NCI-H1092 (cell line): ENCODE data around the gene JAKMIP1.

Experiments used
- DNase-seq: peaks from one replicate; lab custom pipeline; 2025; lab: John Stamatoyannopoulos, UW

JAKMIP1 gene

DNA sequence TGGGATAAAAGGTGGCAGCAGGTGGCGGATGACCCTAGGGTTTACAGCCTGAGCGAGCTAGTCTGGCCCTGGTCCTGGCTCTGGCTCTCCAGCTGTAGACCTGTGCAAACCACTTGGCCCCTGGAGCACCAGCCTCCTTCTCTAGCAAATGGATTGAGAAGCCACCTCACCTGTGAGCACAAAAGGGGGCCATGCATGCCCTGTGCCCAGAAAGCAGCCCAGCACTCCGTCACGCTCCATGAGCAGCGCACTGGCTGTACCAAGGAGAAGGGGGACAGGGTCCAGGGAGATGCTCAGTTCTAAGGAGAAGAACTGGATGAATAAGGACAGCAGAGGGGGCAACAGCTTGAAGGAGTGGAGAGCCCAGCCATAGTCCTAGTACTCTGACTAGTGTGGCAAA, 135.2 kb downstream of the JAKMIP1 start:
- DNase-seq: no peak

DNA sequence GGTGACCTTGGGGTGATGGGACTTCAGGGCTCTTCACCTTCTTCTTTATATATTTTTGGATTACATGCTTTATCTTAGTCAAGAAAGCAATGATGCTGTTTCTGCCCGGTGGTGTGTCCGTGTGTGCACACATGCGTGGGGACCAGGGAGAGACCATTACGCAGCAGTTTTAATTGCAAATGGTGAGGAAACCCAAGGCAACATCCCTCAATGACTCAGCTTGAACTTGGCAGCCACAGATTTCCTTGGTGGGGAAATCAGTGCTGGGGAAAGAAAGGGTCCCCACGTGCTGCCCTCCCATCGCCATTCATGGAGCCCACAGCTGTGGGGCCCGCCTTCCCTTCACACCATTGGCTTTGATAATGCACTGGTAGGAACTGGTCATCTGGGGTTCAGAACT, 136.0 kb downstream of the JAKMIP1 start:
- DNase-seq: no peak

DNA sequence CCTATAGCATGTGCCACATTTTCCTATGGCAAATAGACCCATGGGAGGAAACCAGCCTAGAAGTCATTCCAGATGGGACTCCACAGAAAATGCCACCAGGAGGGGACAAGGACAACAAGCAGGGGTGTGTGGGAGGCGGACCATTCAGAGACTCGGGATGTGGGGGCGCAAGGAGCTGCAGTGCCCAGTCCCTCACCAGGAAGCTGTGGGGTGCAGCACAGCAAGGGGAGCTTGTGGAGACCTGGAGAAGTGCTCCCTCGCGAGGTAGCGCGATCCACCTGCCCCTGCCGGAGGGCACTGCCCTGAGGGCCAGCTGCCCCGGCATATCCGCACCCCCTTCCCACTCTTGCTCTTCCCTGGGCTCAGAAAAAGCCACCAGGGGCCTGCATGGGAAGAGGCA, 136.7 kb downstream of the JAKMIP1 start:
- DNase-seq: no peak

DNA sequence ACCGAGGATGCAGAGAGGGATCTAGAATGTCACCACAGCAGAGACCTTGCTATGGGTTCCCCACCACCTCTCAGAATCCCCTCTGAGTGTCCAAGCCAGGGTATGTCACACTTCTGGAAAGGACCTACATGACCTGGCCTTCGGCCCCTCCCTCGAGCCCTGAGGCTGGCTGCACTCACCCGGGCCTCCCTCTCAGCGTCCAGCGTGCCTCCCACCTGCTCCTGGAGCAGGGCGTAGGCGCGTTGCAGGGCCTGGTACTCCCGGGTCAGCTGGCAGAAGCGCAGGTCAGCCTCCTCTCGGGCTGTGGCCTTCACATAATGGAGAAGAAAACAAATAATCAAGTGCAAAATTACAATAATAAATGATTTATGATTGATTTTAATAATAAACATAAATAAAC, 138.2 kb downstream of the JAKMIP1 start:
- DNase-seq: no peak

DNA sequence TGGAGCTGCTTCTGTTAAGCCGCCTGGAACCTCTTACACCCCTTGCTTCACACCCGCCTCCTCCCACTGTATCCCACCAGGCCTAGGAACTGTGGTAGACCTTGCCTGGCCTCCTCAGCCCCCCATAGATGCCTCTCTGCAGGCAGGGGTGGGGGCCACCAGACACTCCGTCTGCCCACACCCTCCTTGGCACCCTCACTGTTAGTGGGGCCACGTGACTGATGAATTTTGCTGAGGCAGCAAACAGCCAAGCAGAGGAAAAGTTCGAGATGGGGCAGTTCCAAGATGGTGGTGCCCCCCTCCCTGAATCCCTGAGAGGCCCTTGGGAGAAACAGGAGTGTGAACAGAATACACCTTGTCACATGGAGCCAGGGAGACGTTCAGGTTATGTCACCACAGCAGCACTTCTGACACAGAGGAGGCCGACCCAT, 141.0 kb downstream of the JAKMIP1 start:
- DNase-seq: no peak

DNA sequence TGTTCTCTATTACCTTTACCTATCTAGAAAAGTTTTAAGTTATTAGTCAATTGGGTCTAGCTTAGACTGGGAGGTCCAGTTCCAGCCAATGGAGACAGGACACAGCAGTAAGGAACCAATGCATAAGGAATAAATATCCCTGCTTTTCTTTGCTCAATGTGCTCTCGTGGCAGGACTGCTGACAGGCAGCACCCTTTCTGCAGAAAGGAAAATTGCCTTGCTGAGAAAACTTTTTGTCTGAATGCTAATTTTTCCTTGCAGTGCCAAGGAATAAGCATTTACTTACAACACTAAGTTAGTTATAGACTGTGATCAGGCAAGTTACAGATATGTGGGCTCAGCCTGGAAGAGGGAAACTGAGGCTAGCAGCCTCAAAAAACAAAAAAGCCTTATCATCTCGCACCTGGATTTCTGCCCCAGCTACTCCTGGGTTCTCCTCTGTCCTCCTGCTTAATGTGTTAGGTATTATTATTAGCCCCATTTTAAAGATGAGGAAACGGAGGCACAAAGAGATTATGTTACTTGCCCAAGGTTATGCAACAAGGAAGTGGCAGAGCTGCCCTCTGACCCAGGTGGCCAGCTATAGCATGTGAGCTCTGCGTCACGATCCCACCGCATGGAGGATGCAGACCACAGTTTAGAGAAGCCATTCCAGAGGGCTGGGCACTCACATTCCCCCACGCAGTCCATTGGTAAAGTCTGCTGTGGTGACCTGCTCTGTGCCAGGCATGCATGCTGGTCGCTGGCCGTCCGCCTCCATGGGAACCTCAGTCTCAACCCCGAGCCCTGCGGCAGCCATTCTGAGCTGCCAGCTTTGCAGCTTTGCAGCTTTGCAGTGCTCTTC, 141.6 kb downstream of the JAKMIP1 start:
- DNase-seq: no peak

DNA sequence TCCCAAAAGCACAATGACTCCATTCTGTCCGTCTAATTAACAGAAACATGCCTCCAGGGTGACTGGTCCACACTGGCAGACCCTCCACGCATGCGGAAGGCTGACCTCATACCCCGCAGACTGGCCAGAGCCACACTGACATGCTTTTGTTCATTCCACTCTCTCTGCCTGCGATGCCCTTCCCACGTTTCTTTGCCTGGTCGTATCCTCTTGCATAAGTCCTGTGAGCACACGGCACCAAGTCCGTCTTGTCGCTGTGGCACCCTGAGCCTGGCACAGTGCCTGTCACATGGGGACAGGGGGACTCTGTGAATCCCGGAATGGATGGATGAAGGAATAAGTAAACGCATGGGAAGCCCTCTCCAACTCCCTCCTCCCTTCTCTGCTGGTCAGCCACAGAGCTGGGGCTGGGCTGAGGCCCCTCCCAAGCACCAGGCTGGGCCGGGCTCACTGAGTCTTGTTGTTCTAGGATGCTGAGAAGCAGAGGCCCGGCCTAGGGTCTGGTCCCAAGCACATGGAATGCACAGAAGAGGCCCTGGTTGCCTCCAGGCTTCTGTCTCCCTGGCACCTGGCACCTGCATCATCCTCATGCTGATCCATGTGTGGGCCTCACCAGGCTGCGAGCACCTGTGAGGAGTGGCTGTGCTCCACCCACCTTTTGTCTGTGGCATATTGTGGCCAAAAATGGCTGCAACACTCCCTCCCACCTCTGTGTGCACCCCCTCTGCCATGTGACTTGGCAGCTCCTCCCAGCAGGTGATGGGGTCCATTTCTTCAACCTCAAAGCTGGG, 143.2 kb downstream of the JAKMIP1 start:
- DNase-seq: no peak

DNA sequence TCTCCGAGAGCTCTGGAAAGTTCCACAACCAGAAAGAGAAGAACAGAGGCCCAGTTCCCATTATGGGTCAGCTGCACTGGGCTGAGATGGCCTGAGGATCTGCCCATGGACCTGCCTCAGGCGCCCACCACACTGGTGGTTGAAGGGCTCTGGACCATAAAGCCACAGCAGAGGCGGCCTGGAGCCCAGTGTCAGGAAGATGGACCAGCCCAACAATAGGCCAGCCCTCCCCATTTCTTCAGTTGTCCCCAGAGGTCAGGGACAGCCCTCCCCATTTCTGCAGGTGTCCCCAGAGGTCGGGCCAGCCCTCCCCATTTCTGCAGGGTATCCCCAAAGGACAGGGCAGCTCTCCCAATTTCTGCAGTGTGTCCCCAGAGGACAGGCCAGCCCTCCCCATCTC, 144.9 kb downstream of the JAKMIP1 start:
- no peak for DNase-seq

DNA sequence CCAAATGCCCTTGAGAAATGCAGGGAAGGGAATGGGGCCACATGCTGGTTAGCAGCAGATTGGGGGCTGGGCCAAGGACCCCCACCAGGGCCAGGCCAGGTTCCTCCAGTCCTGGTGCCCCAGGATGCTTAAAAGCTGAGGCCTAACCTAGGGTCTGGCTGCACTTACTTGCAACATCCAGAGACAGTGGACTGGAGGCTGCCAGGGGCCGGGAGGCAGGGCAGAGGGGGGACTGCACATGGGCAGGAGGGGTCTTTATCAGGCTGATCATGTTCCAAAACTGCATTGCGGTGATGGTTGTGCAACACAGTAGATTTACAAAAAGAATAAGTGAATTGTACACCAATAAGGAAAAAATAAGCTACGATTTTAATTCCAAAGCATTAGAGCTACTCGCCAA, 145.3 kb downstream of the JAKMIP1 start:
- no peak for DNase-seq

DNA sequence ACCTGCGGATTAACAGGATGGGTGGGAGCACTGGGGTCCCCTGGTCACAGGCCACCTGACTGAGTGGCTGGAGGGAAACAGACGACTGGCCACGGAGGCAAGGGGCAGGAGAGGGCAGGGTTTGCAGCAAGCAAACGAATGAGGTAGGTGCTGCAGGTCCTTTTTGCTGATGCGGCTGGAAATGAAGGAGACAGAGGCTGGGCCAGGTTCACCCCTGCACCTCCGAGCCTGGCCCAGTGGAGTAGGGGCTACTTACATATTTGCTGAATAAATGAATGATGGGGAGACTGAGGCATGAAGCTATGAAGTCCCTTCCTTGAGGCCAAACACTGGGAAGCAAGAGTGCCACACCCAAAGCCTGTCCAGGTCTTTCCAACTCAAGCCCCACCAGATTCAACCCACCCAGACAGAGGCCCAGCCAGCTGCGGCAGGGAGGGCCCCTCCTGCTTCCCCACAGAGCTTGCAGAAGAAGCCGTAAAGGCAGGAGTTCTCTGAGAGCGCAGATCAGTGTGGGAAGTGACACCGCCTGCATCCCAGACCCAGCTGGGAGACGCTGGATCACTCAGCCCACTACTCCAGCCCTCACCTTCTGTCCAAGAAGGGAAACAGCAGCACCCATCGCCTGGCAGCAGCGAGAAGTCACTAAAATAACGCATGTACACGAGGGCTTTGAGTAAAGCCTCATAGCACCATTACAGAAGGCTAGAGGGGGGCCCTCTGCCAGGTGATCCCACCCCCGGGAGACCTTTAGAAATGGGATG, 146.0 kb downstream of the JAKMIP1 start:
- no peak for DNase-seq

DNA sequence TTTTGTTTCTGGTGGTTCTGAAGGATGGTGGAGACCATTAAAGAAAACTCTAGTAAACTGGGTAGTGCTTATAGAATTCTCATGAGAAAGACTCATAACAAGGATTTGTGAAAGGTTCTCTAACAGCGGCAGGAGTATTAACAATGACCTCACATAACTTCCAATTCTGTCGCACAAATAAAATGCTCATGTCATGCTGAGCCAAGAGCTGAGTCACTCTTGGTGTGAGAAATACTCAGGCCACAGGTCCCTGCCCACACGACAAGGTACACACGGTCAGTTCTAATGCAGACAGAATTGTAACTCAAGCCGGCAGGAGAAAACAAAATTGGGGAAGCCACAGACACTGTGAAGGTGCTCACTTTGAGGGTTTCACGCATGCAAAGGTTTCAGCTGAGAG, 147.7 kb downstream of the JAKMIP1 start:
- DNase-seq: no peak

DNA sequence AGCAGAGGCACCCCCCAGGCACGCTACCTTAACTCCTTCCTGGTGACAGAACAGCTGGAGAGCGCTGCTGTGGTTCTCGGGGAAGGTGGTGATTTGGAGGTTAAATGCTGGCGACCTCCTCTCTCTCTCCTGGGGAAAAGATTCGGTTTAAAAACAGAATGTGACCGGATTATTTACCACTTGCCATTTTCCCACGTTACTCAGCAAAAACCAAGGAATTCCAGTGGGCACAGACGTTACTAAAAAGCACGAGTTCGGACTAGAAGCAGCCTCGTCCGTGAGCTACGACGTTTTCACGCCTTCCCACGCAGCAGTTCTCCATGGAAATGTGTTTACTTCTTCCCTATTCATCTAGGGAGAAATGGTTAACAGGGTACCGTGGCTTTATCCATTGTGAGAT, 149.8 kb downstream of the JAKMIP1 start:
- DNase-seq: no peak

DNA sequence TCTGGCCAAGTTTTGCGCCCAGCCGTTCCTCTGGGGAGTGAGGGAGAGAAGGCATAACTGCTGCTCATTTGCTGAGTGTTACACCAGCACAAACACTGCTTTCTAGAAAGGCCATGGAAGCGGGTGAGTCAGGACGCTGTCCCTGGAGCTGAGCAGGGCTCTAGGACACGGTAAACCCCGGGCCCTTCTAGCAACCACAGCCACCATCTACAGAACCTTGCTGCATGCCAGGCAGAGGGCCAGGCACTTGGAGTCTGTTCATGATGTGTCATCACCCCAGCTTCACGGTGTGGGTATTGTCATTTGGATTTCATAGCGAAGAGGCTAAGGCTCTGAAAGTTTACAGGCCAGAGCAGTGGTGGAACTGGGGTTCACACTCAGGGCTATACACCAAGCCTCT, 150.4 kb downstream of the JAKMIP1 start:
- no peak for DNase-seq

DNA sequence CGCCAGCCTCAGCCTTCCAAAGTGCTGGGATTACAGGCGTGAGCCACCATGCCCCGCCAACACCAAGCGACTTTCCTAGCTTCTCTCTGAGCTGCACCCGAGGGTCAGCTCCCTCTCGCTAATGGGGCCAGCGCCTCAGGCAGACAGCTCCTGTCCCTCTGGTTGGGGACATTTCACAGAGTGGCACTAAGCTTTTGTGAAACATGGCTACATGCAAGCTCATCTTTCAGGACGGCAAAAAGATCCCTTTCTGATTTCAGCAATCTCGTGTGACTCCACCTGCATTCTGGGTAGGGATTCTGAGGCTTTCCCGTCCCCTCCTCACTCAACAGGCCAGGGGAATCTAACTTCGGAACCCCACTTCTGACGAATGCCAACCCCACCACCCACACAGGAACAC, 151.1 kb downstream of the JAKMIP1 start:
- DNase-seq: no peak

DNA sequence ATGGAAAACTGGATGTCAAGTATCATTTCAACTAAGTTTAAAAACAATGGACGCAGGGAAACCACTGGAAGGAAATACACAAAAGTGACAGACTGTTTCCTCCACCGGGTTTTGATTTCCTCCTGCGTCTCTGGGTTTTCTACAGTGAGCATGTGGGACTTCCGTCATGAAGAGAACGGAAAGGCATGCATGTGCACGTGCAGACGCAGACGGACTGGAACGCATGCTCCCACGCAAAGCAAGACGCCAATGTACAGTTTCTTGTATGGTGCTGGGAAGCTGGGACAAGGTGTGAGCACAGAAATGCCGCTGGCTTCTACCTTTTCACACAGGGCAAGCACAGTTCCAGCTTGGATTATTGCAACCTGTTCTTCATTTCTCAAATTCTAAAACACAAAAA, 151.8 kb downstream of the JAKMIP1 start:
- no peak for DNase-seq

DNA sequence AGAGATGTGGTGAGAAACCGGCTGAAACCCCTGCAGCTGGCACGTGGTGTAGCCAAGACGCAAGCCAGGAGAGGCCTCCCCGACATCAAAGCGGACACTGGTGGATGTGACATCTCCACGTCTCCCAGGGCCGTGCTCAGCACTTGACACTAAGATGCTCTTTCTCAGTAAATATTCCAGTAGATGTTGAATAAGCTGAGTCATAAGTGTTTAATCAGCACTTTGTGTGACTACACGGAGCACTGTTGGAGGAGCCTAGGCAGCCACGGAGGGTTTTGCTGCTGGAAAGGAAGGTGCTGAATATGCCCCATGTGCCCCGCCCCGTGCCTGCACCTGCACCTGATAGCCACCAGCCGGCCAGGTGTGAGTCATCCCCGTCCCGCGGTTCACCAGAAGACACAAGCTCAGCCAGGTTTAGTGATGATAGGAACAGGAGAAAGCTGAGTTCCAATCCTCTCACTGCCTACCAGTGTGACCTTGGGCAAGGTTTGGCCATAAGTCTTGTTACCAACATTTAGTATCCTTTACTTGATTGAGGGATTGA, 153.1 kb downstream of the JAKMIP1 start:
- DNase-seq: no peak

DNA sequence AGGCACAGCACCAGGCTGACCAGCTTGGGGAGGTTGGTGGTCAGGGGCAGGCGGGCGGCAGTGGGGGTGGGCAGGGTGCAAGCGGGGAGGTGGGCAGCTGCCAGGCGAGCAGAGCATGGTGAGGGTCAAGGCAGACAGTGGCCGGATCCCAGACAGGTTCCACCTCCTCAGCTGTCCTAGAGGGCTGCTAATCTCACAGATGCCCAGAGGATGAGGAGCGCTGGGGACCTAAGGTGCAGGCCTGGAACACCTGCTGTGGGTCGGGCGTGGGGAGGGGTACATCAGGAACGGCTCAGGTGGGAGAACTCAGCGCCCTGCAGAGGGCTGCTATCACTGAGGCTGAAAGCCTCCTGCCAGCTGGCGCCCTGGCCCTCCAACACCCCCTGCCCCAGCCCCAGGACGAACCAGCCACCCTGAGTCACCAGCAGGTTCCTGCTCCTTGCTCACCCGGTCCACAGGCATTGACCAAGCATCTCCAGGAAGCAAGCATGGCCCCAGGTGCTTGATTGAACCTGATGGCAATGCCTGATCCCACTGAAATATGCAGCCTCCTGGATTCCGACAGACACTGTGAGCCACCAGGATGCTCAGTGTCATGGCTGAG, 153.7 kb downstream of the JAKMIP1 start:
- DNase-seq: no peak

DNA sequence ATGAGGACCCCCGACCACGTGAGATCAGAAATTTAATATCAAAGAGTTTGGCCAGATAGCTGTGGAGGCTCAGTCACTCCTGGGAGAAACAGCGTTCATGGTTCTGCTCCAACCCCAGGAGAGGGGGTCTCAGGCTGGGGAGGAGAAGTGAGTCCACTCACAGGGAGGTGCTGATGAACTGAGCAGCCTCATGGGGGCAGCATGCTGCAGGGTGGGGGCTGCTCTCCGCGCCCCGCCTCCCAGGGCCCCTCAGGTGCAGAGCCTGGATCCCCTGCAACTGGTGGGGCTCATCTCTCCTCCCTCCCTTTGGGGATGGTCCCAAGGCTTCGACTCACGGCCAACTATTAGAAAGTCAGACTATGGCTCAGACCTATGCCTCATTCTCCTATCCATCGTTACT, 155.5 kb downstream of the JAKMIP1 start:
- DNase-seq: no peak

DNA sequence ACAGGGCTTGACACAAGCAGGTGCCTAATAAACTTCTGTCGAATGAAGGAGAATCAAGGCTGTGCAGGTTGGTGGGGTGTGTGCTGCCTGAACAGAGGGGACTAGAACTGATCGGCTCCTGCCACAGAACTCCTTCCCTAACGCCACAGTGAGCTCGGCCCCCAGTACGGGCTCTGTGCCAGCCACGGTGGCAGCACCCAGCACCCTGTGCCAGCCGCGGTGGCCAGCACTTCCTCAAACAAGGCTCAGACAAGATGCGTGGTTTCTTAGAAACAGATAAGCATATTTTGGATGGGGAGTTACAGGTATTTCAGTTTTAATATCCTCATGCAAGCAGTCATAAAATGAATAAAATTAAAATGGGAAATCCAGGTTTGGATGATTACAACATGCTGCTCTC, 156.1 kb downstream of the JAKMIP1 start:
- peak; percentile 21 for DNase-seq

DNA sequence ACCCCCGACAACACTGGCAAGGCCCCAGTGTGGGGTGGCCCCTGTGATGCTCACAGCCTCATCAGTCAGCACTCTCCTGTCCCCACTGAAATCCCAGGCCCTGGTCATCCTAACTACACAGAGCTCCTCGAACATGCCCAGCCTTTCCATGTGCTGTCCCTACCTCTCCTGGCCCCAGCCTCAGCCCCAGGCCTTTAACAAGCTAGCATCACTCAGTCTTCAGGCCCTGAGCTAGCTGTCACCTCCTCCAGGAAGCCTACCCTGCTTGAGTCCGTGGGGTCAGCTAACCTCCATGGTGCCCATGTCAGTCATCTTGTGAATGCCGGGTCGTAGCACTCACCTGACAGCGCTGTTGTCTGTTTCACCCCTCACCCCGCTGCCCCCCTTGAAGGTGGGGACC, 156.5 kb downstream of the JAKMIP1 start:
- no peak for DNase-seq

DNA sequence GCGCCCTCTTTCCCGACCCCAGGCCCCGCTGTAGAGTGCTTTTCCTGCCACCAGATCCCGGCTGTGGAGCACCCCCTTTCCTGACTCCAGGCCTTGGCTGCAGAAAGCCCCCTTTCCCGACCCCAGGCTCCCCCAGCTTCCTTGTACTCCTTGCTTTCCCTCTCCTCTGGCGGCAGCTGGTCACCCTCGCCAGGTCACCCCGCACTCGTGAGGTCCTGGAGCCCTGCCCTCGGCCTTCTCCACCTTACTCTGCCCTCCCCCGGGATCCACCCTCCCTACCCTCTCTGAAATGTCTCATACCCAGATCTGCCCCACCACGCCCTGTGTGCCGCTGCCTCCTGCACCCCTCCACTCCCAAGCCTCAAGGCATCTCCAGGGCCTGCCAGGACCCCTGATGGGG, 157.2 kb downstream of the JAKMIP1 start:
- no peak for DNase-seq
